PC-9 (cell line): ENCODE data around the gene SLC25A21.
"Not testable (repeated sequence)": the region's sequence is repeated elsewhere in the genome, so short reads cannot be mapped to it uniquely, and the experiment has no call there.

ENCODE experiments used
- EZH2 ChIP-seq: fragments of 200-600 bp; sonication (generic); IDR thresholded peaks from 2 replicates; pipeline ENCODE4 v1.8.0; 2017; ENCODE audit warnings: antibody characterized with exemption, low read depth
- TF ChIP-seq, protein P1 (sequence below): fragments of 200-600 bp; sonication (generic); conservative IDR thresholded peaks from 2 replicates; pipeline ENCODE4 v1.6.1; 2017; ENCODE audit warnings: mixed run types, antibody characterized with exemption, mild to moderate bottlenecking, moderate library complexity

DNA sequence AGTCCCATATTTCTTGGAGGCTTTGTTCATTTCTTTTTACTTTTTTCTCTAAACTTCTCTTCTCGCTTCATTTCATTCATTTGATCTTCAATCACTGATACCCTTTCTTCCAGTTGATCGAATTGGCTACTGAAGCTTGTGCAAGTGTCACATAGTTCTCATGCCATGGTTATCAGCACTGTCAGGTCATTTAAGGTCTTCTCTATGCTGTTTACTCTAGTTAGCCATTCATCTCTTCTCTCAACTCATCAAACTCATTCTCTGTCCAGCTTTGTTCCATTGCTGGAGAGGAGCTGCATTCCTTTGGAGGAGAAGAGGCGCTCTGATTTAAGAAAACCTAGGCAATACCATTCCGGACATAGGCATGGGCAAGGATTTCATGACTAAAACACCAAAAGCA is 192.0 kb downstream of the SLC25A21 start:
- TF ChIP-seq, protein P1, sequence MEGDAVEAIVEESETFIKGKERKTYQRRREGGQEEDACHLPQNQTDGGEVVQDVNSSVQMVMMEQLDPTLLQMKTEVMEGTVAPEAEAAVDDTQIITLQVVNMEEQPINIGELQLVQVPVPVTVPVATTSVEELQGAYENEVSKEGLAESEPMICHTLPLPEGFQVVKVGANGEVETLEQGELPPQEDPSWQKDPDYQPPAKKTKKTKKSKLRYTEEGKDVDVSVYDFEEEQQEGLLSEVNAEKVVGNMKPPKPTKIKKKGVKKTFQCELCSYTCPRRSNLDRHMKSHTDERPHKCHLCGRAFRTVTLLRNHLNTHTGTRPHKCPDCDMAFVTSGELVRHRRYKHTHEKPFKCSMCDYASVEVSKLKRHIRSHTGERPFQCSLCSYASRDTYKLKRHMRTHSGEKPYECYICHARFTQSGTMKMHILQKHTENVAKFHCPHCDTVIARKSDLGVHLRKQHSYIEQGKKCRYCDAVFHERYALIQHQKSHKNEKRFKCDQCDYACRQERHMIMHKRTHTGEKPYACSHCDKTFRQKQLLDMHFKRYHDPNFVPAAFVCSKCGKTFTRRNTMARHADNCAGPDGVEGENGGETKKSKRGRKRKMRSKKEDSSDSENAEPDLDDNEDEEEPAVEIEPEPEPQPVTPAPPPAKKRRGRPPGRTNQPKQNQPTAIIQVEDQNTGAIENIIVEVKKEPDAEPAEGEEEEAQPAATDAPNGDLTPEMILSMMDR = not testable (repeated sequence)
- not testable (repeated sequence) for TF ChIP-seq EZH2
